Measurements from ENCODE around the gene DPP3.

The DPP3 gene

GRCh38 chr11:66484806-66485380 is 4.7 kb downstream of the DPP3 start:
- no peak for DNase-seq

- no peak for DNase-seq
Observed at GRCh38 chr11:66488957-66489356, 8.7 kb downstream of the DPP3 start.

GRCh38 chr11:66489636-66490035 is 9.4 kb downstream of the DPP3 start:
- DNase-seq = no peak

GRCh38 chr11:66491315-66491935 is 11.2 kb downstream of the DPP3 start:
- DNase-seq = no peak

GRCh38 chr11:66492161-66492865 is 12.1 kb downstream of the DPP3 start:
- no peak for DNase-seq

- DNase-seq = no peak
Observed at GRCh38 chr11:66493130-66493529, 12.9 kb downstream of the DPP3 start.

- DNase-seq = no peak
Observed at GRCh38 chr11:66494458-66494857, 14.2 kb downstream of the DPP3 start.

GRCh38 chr11:66494935-66495334 is 14.7 kb downstream of the DPP3 start:
- DNase-seq = no peak

- no peak for DNase-seq
Observed at GRCh38 chr11:66495401-66495854, 15.2 kb downstream of the DPP3 start.

- DNase-seq = no peak
Observed at GRCh38 chr11:66497206-66497605, 17.0 kb downstream of the DPP3 start.

- DNase-seq = no peak
Observed at GRCh38 chr11:66498506-66498905, 18.3 kb downstream of the DPP3 start.

GRCh38 chr11:66505276-66505816 is 25.1 kb downstream of the DPP3 start:
- DNase-seq = no peak

- no peak for DNase-seq
Observed at GRCh38 chr11:66509131-66509561, 28.9 kb downstream of the DPP3 start.

- DNase-seq = peak; percentile 73
Observed at GRCh38 chr11:66510271-66510989, 30.2 kb downstream of the DPP3 start, which contains the start of gene BBS1. BBS1 (plus strand) TSS chr11:66510635; CDS start chr11:66510660, 25 bp downstream.

- no peak for DNase-seq
Observed at GRCh38 chr11:66510990-66511339, 30.7 kb downstream of the DPP3 start.

- DNase-seq = no peak
Observed at GRCh38 chr11:66523611-66524010, 43.4 kb downstream of the DPP3 start.

- no peak for DNase-seq
Observed at GRCh38 chr11:66524304-66525040, 44.2 kb downstream of the DPP3 start.

GRCh38 chr11:66529069-66529468 is 48.8 kb downstream of the DPP3 start:
- no peak for DNase-seq

- DNase-seq = no peak
Observed at GRCh38 chr11:66529655-66530054, 49.4 kb downstream of the DPP3 start.

- DNase-seq = no peak
Observed at GRCh38 chr11:66530927-66531709, 50.9 kb downstream of the DPP3 start.

- DNase-seq = no peak
Observed at GRCh38 chr11:66531841-66532240, 51.6 kb downstream of the DPP3 start.

- no peak for DNase-seq
Observed at GRCh38 chr11:66532784-66533183, 52.5 kb downstream of the DPP3 start.
